ENCODE data around the gene PRKCD. TPM values are rescaled to one million over a fixed set of nuclear protein-coding genes. Genes with fewer than 3 reads are reported as not detected.
"Not testable (repeated sequence)": the region's sequence is repeated elsewhere in the genome, so short reads cannot be mapped to it uniquely, and the experiment has no call there.

The PRKCD gene
- total RNA-seq, 1 donor from 2014 or later, result 14.1 TPM

GRCh38 chr3:53139906-53140846 is 20.8 kb upstream of the PRKCD start:
- DNase-seq (ENCODE audit: low read depth), result no peak

GRCh38 chr3:53140847-53141845 is 19.9 kb upstream of the PRKCD start:
- peak; percentile 66 for DNase-seq (ENCODE audit: low read depth)

- DNase-seq (ENCODE audit: low read depth), result no peak
Observed at GRCh38 chr3:53142986-53143385, 18.0 kb upstream of the PRKCD start.

- no peak for DNase-seq (ENCODE audit: low read depth)
Observed at GRCh38 chr3:53144446-53144845, 16.6 kb upstream of the PRKCD start.

GRCh38 chr3:53144862-53145712 is 15.9 kb upstream of the PRKCD start:
- no peak for DNase-seq (ENCODE audit: low read depth)

GRCh38 chr3:53145713-53146080 is 15.3 kb upstream of the PRKCD start:
- DNase-seq (ENCODE audit: low read depth), result no peak

GRCh38 chr3:53146319-53146891 is 14.6 kb upstream of the PRKCD start:
- no peak for DNase-seq (ENCODE audit: low read depth)

- DNase-seq (ENCODE audit: low read depth), result no peak
Observed at GRCh38 chr3:53147151-53147902, 13.7 kb upstream of the PRKCD start.

- no peak for DNase-seq (ENCODE audit: low read depth)
Observed at GRCh38 chr3:53147903-53148400, 13.1 kb upstream of the PRKCD start.

GRCh38 chr3:53149006-53149690 is 11.9 kb upstream of the PRKCD start:
- no peak for DNase-seq (ENCODE audit: low read depth)

- DNase-seq (ENCODE audit: low read depth), result no peak
Observed at GRCh38 chr3:53149699-53150098, 11.3 kb upstream of the PRKCD start.

- DNase-seq (ENCODE audit: low read depth), result peak; percentile 68
Observed at GRCh38 chr3:53150247-53151085, 10.5 kb upstream of the PRKCD start.

- not testable (repeated sequence) for DNase-seq (ENCODE audit: low read depth)
Observed at GRCh38 chr3:53151086-53151438, 9.9 kb upstream of the PRKCD start.

GRCh38 chr3:53151465-53151864 is 9.5 kb upstream of the PRKCD start:
- no peak for DNase-seq (ENCODE audit: low read depth)

- no peak for DNase-seq (ENCODE audit: low read depth)
Observed at GRCh38 chr3:53151870-53152660, 8.9 kb upstream of the PRKCD start.

- DNase-seq (ENCODE audit: low read depth), result no peak
Observed at GRCh38 chr3:53153264-53153823, 7.7 kb upstream of the PRKCD start.

- DNase-seq (ENCODE audit: low read depth), result no peak
Observed at GRCh38 chr3:53153980-53154379, 7.0 kb upstream of the PRKCD start.

GRCh38 chr3:53154881-53155285 is 6.1 kb upstream of the PRKCD start:
- peak; percentile 53 for DNase-seq (ENCODE audit: low read depth)
